K562 (cell line): ENCODE data around the gene AMBP. TPM values are rescaled to one million over a fixed set of nuclear protein-coding genes. Genes with fewer than 3 reads are reported as not detected.

Experiments
- ATAC-seq: fragments of 200-7000 bp; cut with Tn5 transposase; 3 replicates; pipeline ENCODE4 v1.9.1; 2020; ENCODE audit warnings: moderate library complexity
- BruUV-seq: library from RNA; stranded (reverse); fragments of 400-500 nt; replicated peaks from 2 replicates; lab custom pipeline; 2021; lab: Mats Ljungman, UMichigan
- CTCF ChIA-PET: fragments of 300-600 bp; formaldehyde crosslinking; extraction: SDS; loops from one replicate; lab custom pipeline; 2021; ENCODE audit warnings: low intra/inter-chr PET ratio; lab: Yijun Ruan, JAX
- POLR2A ChIA-PET: fragments of 300-600, 350-650 bp; sonication (Branson Sonifier 250); formaldehyde crosslinking; extraction: SDS; loops from one replicate; lab custom pipeline; 2021; ENCODE audit warnings: antibody characterized with exemption, inconsistent platforms; lab: Yijun Ruan, JAX
- DNase-seq, 4 experiments: peaks; one replicate each; pipeline versions ENCODE4 v3.0.0 to v3.0.0-alpha.2; 2011 to 2018; ENCODE audit warnings: low spot score in 3 of 4, mixed read lengths in 3 of 4; ENCODE audit errors: extremely low read depth in 1 of 4
- FAIRE-seq: peaks from 2 replicates; lab custom pipeline; 2011; peaks lifted over from hg19 to GRCh38; lab: Jason Lieb, UNC
- H2AFZ ChIP-seq: 2 replicates; pipeline ENCODE4 v1.6.0; 2011; ENCODE audit warnings: low read depth, low read length, control low read depth, inconsistent platforms
- H3K27ac ChIP-seq: fragments of 200-600 bp; 3 replicates; pipeline ENCODE4 v1.8.0; 2011; ENCODE audit warnings: low read depth, mild to moderate bottlenecking, control low read depth, inconsistent platforms, low read length, moderate library complexity, mixed read lengths; ENCODE audit errors: extremely low read depth
- H3K27me3 ChIP-seq, 2 experiments: fragments of 300-600 bp in 1 of 2; 2 replicates in 1 of 2; 3 replicates in 1 of 2; pipeline versions ENCODE4 v1.6.0 to v1.8.0; 2011; ENCODE audit warnings: inconsistent platforms in 2 of 2, low read length in 2 of 2, mild to moderate bottlenecking in 1 of 2, mixed read lengths in 1 of 2, moderate library complexity in 1 of 2; ENCODE audit not compliant: control insufficient read depth in 2 of 2, insufficient read depth in 2 of 2
- H3K36me3 ChIP-seq: fragments of 300-600 bp; 3 replicates; pipeline ENCODE4 v1.8.0; 2011; ENCODE audit warnings: mild to moderate bottlenecking, low read length, inconsistent platforms; ENCODE audit not compliant: control insufficient read depth, insufficient read depth
- H3K4me1 ChIP-seq, 2 experiments: fragments of 200-600 bp in 1 of 2; replicated peaks in 1 of 2; 2 replicates in 1 of 2; 3 replicates in 1 of 2; pipeline versions ENCODE4 v1.5.1 to v1.8.0; 2011; ENCODE audit warnings: inconsistent platforms in 2 of 2, low read length in 2 of 2, mild to moderate bottlenecking in 1 of 2, mixed read lengths in 1 of 2, moderate library complexity in 1 of 2; ENCODE audit not compliant: control insufficient read depth in 2 of 2, insufficient read depth in 2 of 2
- H3K4me2 ChIP-seq: 2 replicates; pipeline ENCODE4 v1.6.1; 2011; ENCODE audit warnings: low read length, control low read depth, inconsistent platforms, mixed read lengths; ENCODE audit not compliant: insufficient read depth
- H3K4me3 ChIP-seq: fragments of 200-600 bp; sonication (generic), shearing (Covaris generic); 2 replicates; pipeline ENCODE4 v1.5.1; 2016; ENCODE audit warnings: control low read depth, inconsistent platforms
- H3K79me2 ChIP-seq: fragments of 200-600 bp; 3 replicates; pipeline ENCODE4 v1.8.0; 2011; ENCODE audit warnings: low read length, inconsistent platforms; ENCODE audit not compliant: control insufficient read depth, insufficient read depth
- H3K9ac ChIP-seq, 2 experiments: 2 replicates each; pipeline versions ENCODE4 v1.6.0 to v1.6.1; 2011; ENCODE audit warnings: low read depth in 2 of 2, low read length in 2 of 2, control low read depth in 1 of 2, inconsistent platforms in 1 of 2, mild to moderate bottlenecking in 1 of 2, mixed read lengths in 1 of 2; ENCODE audit not compliant: insufficient read depth in 1 of 2
- H3K9me1 ChIP-seq: one replicate; pipeline ENCODE4 v1.6.0; 2011; ENCODE audit warnings: inconsistent platforms, mild to moderate bottlenecking, low read length, moderate library complexity; ENCODE audit not compliant: control insufficient read depth, insufficient read depth
- H3K9me3 ChIP-seq: replicated peaks from 2 replicates; pipeline ENCODE4 v1.5.1; 2011; ENCODE audit warnings: low read depth, low read length, inconsistent platforms; ENCODE audit not compliant: control insufficient read depth, insufficient read depth
- H4K20me1 ChIP-seq: replicated peaks from 2 replicates; pipeline ENCODE4 v1.6.1; 2011; ENCODE audit warnings: low read length, inconsistent platforms, mixed read lengths; ENCODE audit not compliant: control insufficient read depth, insufficient read depth
- HINFP ChIP-seq: fragments of 450-650 bp; conservative IDR thresholded peaks from 2 replicates; pipeline ENCODE4 v1.6.1; 2016; ENCODE audit warnings: missing genetic modification characterization, low read depth, mild to moderate bottlenecking, control low read depth, missing compliant biosample characterization
- MEF2A ChIP-seq: IDR thresholded peaks from 2 replicates; pipeline ENCODE4 v1.6.1; 2011; ENCODE audit warnings: low read depth, mild to moderate bottlenecking, low read length, moderate library complexity; ENCODE audit not compliant: control insufficient read depth
- MNT ChIP-seq, 2 experiments: fragments of 450-650 bp; conservative IDR thresholded peaks; 2 replicates each; pipeline ENCODE4 v1.6.1; 2017; ENCODE audit warnings: mild to moderate bottlenecking in 2 of 2, moderate library complexity in 2 of 2
- NFIX ChIP-seq: fragments of 250-450 bp; sonication (Bioruptor Pico); IDR thresholded peaks from 2 replicates; pipeline ENCODE4 v1.4.0; 2020; ENCODE audit warnings: low read depth, mild to moderate bottlenecking, moderate library complexity
- TOE1 ChIP-seq, 2 experiments: fragments of 450-650 bp in 1 of 2; sonication (generic) in 1 of 2; formaldehyde crosslinking in 1 of 2; IDR thresholded peaks; 2 replicates each; pipeline versions ENCODE4 v1.7.1 to v1.8.0; 2016 to 2022; ENCODE audit warnings: borderline replicate concordance in 2 of 2, mild to moderate bottlenecking in 2 of 2, antibody characterized with exemption in 1 of 2, inconsistent platforms in 1 of 2, low read depth in 1 of 2, missing genetic modification reagents in 1 of 2, moderate library complexity in 1 of 2
- WGBS: fragments of 100-300 bp; shearing (Covaris generic); methylation state at CpG from one replicate; pipeline ENCODE4 v1.1.6; 2016; ENCODE audit warnings: low coverage, mixed read lengths; ENCODE audit not compliant: insufficient coverage; ENCODE audit errors: missing lambda C conversion rate; 5-methylcytosine and 5-hydroxymethylcytosine counted together
- in situ Hi-C: fragments of 300-500 bp; cut with MboI; formaldehyde crosslinking; loops from 4 replicates; pipeline ENCODE4 v1.15.0; 2018; ENCODE audit warnings: inconsistent platforms, mixed read lengths
- intact Hi-C: fragments of 100-400 bp; cut with micrococcal nuclease; formaldehyde crosslinking; loops from 2 replicates; pipeline ENCODE4 v1.14.2; 2022
- polyA plus RNA-seq, 8 experiments: library from polyadenylated mRNA; depleted of rRNA in 4 of 8; stranded (reverse) in 5 of 8; unstranded in 3 of 8; fragments of >200 nt; fragmentation: Nextera tagmentation in 2 of 8; fragmentation: Illumina TruSeq in 1 of 8; extraction: Ambion mirVana in 2 of 8; extraction: Trizol in 1 of 8; gene quantifications; 2 replicates each; pipeline versions ENCODE4 v1.2.1 to v1.2.3, GENCODE V29; 2011 to 2014; ENCODE audit warnings: inconsistent platforms in 1 of 8, missing spikeins in 1 of 8
- total RNA-seq, 7 experiments: library from RNA; depleted of rRNA in 6 of 7; stranded (reverse); fragments of >200 nt in 6 of 7; fragmentation: Illumina TruSeq in 2 of 7; extraction: Trizol in 2 of 7; gene quantifications; 2 replicates each; pipeline versions ENCODE4 v1.2.1 to v1.2.3, GENCODE V29; 2011 to 2021; ENCODE audit warnings: low replicate concordance in 1 of 7

AMBP gene
- total and polyA plus RNA-seq, 9 of the 15 experiments (the other 6 are each of a cell fraction or from before 2014, with no cell fraction given) = 1.3 TPM; not detected in 8

- Histone ChIP-seq H3K4me1 (no peaks in the 10 kb centered on the region), H3K9me3 (no peaks in the 10 kb centered on the region), H3K4me3 (no peak overlapping the region), H3K9ac (no peak overlapping the region), H3K9me1 (no peaks in the 10 kb centered on the region), H3K27me3 (no peaks in the 10 kb centered on the region), H3K4me2 (no peak overlapping the region), H3K36me3 (peaks cover 5% of the 10 kb centered on the region; the same call in 1 of the 3 replicates), H4K20me1 (no peaks in the 10 kb centered on the region), H3K79me2 (no peaks in the 10 kb centered on the region), H3K27ac (no peak overlapping the region), H2AFZ (no peak overlapping the region)
- no TSS peak for BruUV-seq
- ATAC-seq = no peak
- TF ChIP-seq MNT (conservative IDR thresholded peaks at IDR 0.05) = no peak
- TF ChIP-seq TOE1 (IDR thresholded peaks at IDR 0.05; ENCODE audit: borderline replicate concordance) = no peak
- no peak for TF ChIP-seq TOE1 (CRISPR knock-in tag; IDR thresholded peaks at IDR 0.05; ENCODE audit: borderline replicate concordance, low read depth)
- TF ChIP-seq NFIX (CRISPR knock-in tag) = no peak
- no peak for TF ChIP-seq HINFP (tag)
- no peak for TF ChIP-seq MEF2A
- CTCF ChIA-PET = no interaction called here
- 48% methylated on average over 19 of the region's 19 CpGs for WGBS
- intact Hi-C loops (no loop called here), in situ Hi-C loops (no loop called here)
- POLR2A ChIA-PET = interaction anchor here (0.6 to 0.7 kb wide), 4 partner anchors 11 to 276 kb away, joined by 3 to 4 read pairs (median 4); partner anchors contain the start of gene ZNF618
- no peak for DNase-seq
- no peak for FAIRE-seq
Observed at GRCh38 chr9:114037961-114038723, 40.0 kb downstream of the AMBP start.
